Thoracic aorta (tissue), 2 donors: Measurements from ENCODE around the gene EFCAB8. TPM values are rescaled to one million over a fixed set of nuclear protein-coding genes. Genes with fewer than 3 reads are reported as not detected.
A peak's percentile ranks its signal among the peaks of the same experiment; 100 is the strongest.

ENCODE experiments used
- ATAC-seq: fragments of 150-250 bp; one replicate; pipeline ENCODE4 v1.8.0; 2017; ENCODE audit warnings: low read depth; ENCODE audit not compliant: insufficient number of reproducible peaks, low FRiP score
- DNase-seq: peaks from one replicate; pipeline ENCODE4 v3.0.0-alpha.2; 2020; ENCODE audit warnings: low spot score
- H3K27ac ChIP-seq, 2 donors: fragments of 200-600 bp; sonication (generic); 1 replicate in 1 of 2; 2 replicates in 1 of 2; pipeline ENCODE4 v1.5.1; 2016; ENCODE audit warnings: mild to moderate bottlenecking in 2 of 2, moderate library complexity in 2 of 2
- H3K27me3 ChIP-seq: fragments of 200-600 bp; sonication (generic); replicated peaks from 2 replicates; pipeline ENCODE4 v1.6.0; 2016; ENCODE audit warnings: mild to moderate bottlenecking; ENCODE audit not compliant: insufficient read depth
- H3K36me3 ChIP-seq: fragments of 200-600 bp; sonication (generic); one replicate; pipeline ENCODE4 v1.5.1; 2016
- H3K4me1 ChIP-seq, 2 donors: fragments of 200-600 bp; sonication (generic); 1 replicate in 1 of 2; 2 replicates in 1 of 2; pipeline versions ENCODE4 v1.5.1 to v1.6.0; 2016; ENCODE audit warnings: low read depth in 2 of 2, mild to moderate bottlenecking in 1 of 2; ENCODE audit not compliant: control insufficient read depth in 1 of 2
- H3K4me3 ChIP-seq: fragments of 200-600 bp; sonication (generic); 2 replicates; pipeline ENCODE4 v1.5.1; 2016; ENCODE audit warnings: mild to moderate bottlenecking
- H3K9me3 ChIP-seq: fragments of 200-600 bp; sonication (generic); 2 replicates; pipeline ENCODE4 v1.5.1; 2016
- CTCF ChIP-seq: fragments of 200-600 bp; sonication (generic); IDR thresholded peaks from one replicate; pipeline ENCODE4 v1.5.1; 2019; ENCODE audit warnings: antibody characterized with exemption
- total RNA-seq, 2 donors: library from RNA; depleted of rRNA; stranded (reverse); fragments of >200 nt; gene quantifications; one replicate each; pipeline versions ENCODE4 v1.1.0 to v1.2.3, GENCODE V29; 2016

The EFCAB8 gene
- total RNA-seq, 2 donors from 2014 or later, result 1.5 to 2.9 TPM

GRCh38 chr20:32819992-32820697 lies 38.6 kb upstream of the EFCAB8 start:
- DNase-seq, result peak; percentile 5
- Histone ChIP-seq H3K36me3 (no peaks in the 10 kb centered on the region), H3K27me3 (no peaks in the 10 kb centered on the region), H3K27ac (peak overlapping the region; percentile 87 to 88), H3K4me3 (peak overlapping the region; percentile 89), H3K9me3 (no peaks in the 10 kb centered on the region), H3K4me1 (peaks cover 2 to 39% of the 10 kb centered on the region in 2 donors)
- no peak for TF ChIP-seq CTCF
- ATAC-seq, result peak; percentile 82

- TF ChIP-seq CTCF, result no peak
- Histone ChIP-seq H3K27me3 (no peaks in the 10 kb centered on the region), H3K27ac (peak overlapping the region; percentile 87 to 88), H3K4me1 (peaks cover 2 to 39% of the 10 kb centered on the region in 2 donors), H3K4me3 (peak overlapping the region; percentile 89), H3K36me3 (no peaks in the 10 kb centered on the region), H3K9me3 (no peaks in the 10 kb centered on the region)
- DNase-seq, result no peak
- ATAC-seq, result peak; percentile 3
Measured at GRCh38 chr20:32820698-32821377, 37.9 kb upstream of the EFCAB8 start.

- DNase-seq, result no peak
- no peak overlapping the region for H3K27ac ChIP-seq
Measured at GRCh38 chr20:32822225-32822624, 36.5 kb upstream of the EFCAB8 start.

GRCh38 chr20:32823078-32823477 lies 35.6 kb upstream of the EFCAB8 start:
- no peak for DNase-seq
- H3K9me3 ChIP-seq, result no peaks in the 10 kb centered on the region
- ATAC-seq, result no peak
- peaks cover 10% of the 10 kb centered on the region for H3K36me3 ChIP-seq
- H3K27me3 ChIP-seq, result no peaks in the 10 kb centered on the region
- no peak overlapping the region for H3K27ac ChIP-seq
- peaks cover 2 to 44% of the 10 kb centered on the region in 2 donors for H3K4me1 ChIP-seq
- no peak for TF ChIP-seq CTCF
- no peak overlapping the region for H3K4me3 ChIP-seq

More at GRCh38 chr20:32822225-32822624, 36.5 kb upstream of the EFCAB8 start:
- Histone ChIP-seq H3K27me3 (no peaks in the 10 kb centered on the region), H3K4me3 (no peak overlapping the region), H3K9me3 (no peaks in the 10 kb centered on the region), H3K4me1 (peaks cover 2 to 39% of the 10 kb centered on the region in 2 donors), H3K36me3 (peaks cover 8% of the 10 kb centered on the region)
- ATAC-seq, result no peak
- no peak for TF ChIP-seq CTCF

GRCh38 chr20:32823737-32824588 lies 34.8 kb upstream of the EFCAB8 start:
- H3K27ac ChIP-seq, result no peak overlapping the region
- peaks cover 10% of the 10 kb centered on the region for H3K36me3 ChIP-seq
- H3K27me3 ChIP-seq, result no peaks in the 10 kb centered on the region
- DNase-seq (no peak), ATAC-seq (no peak)
- H3K4me3 ChIP-seq, result no peak overlapping the region
- H3K4me1 ChIP-seq, result peaks cover 4 to 52% of the 10 kb centered on the region in 2 donors
- no peaks in the 10 kb centered on the region for H3K9me3 ChIP-seq
- no peak for TF ChIP-seq CTCF
